Globus pallidus (tissue), 1 donor: ENCODE measurements around the gene METAP2.
"Not testable (repeated sequence)": the region's sequence is repeated elsewhere in the genome, so short reads cannot be mapped to it uniquely, and the experiment has no call there.

Source experiments
- DNase-seq: peaks from one replicate; pipeline ENCODE4 v3.0.0-alpha.2; 2015; ENCODE audit warnings: low spot score

Gene METAP2

GRCh38 chr12:95473884-95474659 lies at the start of gene METAP2:
TSS of gene METAP2 (plus strand) at chr12:95474152. CDS start at chr12:95474180, 28 bp downstream.
- DNase-seq: peak; percentile 95

DNA sequence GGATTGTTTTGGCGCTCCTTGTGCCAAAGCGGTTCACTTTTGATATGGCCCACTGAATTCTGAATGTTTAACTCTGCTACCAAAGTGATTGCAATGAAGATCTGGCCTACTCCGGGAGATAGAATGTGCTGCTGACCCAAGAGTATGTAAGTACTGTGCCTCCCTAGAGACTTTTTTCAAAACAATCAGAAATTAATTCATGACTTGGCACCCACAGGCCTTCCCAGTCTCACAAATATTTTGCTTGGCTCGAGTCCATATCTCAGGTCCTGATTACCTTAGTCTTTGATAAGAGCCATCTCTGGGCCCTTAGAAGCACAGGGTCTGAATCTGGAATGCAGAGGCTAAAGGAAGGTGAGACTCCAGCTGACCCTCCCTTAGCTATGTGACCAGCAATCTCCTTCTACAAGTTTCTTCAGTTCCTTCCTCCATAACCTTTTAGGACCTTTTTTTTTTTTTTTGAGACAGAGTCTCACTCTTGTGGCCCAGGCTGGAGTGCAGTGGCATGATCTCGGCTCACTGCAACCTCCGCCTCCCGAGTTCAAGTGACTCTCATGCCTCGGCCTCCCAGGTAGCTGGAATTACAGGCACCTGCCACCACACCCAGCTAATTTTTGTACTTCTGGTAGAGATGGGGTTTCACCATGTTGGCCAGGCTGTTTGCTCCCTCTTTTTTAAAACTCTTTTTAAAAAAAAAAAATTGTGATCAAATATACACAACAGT lies 49.5 kb upstream of the METAP2 start:
- no peak for DNase-seq

- no peak for DNase-seq
These were observed 44.8 kb upstream of the METAP2 start for GRCh38 chr12:95429172-95429510.

DNA sequence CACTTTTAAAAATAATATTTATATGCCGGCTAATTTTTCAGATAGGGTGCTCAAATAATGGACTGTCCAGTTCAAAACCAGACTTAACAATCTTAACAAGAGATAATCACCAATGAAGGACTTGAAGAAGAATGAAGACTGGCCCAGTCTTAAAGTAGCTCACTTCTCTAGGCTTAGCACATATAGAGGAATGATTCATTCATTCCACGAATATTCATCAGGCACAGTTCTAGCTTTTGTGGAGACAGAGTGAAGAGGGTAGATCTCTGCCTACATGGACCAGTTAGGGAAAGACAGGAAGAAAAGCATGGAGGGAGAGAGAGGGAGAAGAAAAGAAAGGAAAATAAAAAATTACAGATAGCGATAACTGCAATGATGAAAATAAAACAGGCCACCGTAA lies 42.8 kb upstream of the METAP2 start:
- no peak for DNase-seq

GRCh38 chr12:95435355-95435754 lies 38.6 kb upstream of the METAP2 start:
- DNase-seq: no peak

DNA sequence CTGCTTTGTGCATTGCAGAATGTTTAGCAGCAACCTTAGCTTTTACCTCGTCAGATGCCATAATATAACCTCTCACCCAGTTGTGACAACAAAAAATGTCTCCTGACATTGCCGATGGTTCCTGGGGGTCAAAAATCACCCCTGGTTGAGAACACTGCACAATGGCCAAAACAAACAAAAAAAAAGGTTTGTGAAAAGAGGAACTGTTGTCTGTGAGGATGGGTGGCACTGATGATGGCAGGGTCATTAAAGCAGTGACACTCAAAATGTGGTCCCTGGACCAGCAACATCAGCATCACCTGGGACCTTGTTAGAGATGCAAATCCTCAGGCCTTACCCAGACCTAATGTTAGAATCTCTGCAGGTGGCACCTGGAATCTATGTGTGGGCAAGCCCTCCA lies 36.4 kb upstream of the METAP2 start:
- no peak for DNase-seq

DNA sequence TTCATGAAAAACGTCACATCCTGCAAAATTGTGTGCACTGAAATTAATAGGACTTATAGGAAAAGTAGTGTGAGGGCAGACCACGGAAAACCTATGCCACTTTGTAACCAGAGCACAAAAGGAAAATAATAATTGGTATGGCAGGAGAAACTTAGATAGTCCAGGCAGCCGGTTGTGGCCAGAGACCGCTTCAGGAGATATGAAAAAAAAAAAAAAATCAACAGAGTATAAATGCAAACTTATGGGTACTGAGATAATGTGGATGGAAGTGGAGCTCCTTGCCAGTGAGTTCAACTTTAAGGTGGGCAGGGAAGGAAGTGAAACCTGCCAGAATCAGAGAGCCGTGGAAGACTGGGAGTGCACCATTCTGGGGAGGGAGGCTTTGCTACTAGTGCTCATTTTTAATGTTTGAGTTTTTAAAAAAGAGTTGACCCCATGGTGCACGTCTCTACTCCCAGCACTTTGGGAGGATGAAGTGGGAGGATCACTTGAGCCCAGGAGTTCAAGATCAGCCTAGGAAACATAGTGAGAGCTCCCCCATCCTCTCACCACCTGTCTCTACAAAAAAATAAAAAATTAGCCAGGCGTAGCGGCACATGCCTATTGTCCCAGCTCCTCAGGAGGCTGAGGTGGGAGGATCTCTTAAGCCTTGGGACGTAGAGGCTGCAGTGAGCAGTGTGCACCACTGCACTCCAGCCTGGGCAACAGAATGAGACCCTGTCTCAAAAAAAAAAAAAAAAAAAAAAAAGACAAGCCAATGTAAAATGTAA lies 34.3 kb upstream of the METAP2 start:
- no peak for DNase-seq

DNA sequence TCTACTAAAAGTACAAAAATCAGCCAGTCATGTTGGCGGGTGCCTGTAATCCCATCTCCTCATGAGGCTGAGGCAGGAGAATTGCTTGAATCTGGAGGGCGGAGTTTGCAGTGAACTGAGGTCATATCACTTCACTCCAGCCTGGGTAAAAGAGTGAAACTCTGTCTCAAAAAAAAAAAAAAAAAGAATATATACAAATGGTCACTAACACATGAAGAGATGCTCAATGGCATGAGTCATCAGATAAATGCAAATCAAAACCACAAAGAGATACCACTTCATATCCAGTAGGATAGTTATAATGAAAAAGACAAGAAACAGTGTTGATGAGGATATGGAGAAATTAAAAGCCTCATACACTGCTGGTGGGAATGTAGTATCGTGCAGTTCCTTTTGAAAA lies 33.6 kb upstream of the METAP2 start:
- DNase-seq: no peak

DNA sequence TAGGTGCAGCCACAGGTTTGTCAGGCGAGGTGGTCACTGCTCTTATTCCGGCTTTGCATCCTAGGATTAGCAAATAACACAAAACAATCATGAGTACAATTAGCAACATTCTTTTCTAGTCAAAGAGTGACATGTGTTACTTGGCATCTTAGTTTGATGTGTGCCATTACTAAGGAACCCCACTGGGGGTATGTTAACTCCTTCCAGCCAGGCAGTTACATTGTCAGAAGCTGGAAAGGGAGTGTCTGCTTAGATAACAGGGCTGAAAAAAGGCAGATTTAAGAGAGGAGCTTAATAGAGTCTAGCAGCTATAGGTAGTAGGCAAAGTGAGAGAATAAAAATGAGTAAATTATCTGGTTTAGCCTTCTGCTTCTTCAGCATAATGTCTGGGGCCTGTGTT lies 30.5 kb upstream of the METAP2 start:
- DNase-seq: no peak

GRCh38 chr12:95445099-95445498 lies 28.9 kb upstream of the METAP2 start:
- not testable (repeated sequence) for DNase-seq

- DNase-seq: no peak
These were observed 28.0 kb upstream of the METAP2 start for GRCh38 chr12:95445884-95446505.

DNA sequence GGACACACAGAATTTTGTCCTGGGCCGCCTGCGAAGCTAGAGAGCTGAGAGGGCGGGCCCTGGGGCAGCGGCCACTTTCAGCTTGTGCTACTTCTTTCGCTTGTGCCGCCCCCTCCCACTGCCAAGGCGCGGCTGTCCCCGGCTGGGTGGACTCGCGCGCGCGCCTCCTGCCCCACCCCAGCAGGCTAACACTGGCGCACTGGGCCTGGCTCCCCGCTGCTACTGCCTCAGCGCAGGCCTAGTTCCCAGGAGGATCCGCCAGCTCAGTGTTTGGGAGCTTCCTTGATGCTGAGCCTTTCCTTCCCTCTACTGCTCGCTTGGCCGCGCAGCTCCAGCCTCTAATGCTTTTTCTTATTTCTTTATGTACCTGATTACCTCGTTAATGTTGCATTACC lies 27.4 kb upstream of the METAP2 start:
- peak; percentile 1 for DNase-seq

- DNase-seq: not testable (repeated sequence)
These were observed 24.3 kb upstream of the METAP2 start for GRCh38 chr12:95449656-95450055.

DNA sequence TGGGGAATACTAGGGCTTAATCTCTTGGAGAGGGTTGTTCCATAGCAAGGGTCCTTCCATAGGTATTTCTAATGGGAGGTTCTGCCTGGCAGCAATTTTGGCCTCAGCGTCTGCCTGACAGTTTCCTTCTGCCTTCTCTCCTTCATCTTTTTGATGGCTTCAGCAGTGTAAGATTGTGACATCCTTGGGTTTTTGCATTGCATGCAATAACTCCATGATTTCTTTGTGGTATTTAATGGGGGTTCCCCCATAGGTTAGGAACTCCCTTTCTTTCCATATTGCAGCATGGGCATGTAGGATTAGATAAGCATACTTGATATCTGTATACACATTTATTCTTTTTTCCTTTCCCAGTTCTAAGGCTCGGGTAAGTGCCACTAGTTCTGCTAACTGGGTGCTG lies 21.5 kb upstream of the METAP2 start:
- not testable (repeated sequence) for DNase-seq

GRCh38 chr12:95453881-95454280 lies 20.1 kb upstream of the METAP2 start:
- not testable (repeated sequence) for DNase-seq

DNA sequence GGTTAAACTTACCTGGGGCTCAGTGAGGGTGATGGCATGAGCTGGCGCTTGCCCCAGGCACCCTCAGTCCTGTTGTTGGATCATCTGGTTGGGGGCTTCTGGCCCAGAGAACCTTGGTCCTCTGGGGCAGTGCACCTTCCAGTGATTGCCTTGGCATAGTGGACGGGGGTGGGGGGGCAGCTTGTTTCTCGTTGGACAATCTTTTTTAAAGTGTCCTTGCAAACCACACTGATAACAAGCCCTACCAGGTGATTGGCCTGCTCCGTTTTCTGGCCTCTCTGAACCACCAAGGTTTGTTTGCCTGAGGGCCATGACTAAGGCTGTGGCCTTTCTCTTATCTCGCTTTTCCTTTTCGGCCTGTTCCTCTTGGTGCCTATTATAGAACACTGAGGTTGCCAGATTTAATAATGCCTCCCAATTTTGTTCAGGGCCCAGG lies 19.2 kb upstream of the METAP2 start:
- not testable (repeated sequence) for DNase-seq

GRCh38 chr12:95457605-95458004 lies 16.3 kb upstream of the METAP2 start:
- DNase-seq: not testable (repeated sequence)

DNA sequence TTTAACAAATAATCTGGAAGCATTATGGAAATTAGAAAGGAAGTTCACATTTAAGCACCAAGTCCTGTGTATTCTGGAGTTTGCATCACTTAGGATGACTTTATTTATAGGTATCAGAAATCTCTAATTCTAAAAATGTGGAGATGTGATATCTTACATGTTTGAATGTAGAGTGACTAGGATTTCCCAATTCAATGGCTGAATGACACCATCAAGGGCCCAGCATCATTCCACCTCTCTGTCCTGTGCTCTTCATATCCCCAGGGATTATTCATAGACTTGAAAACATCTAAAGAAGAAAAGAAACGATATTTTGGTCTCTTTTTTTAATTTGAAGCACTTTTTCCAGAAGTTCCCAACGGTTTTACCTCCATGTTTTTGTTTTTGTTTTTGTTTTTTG lies 15.2 kb upstream of the METAP2 start:
- DNase-seq: no peak

GRCh38 chr12:95459310-95459709 lies 14.6 kb upstream of the METAP2 start:
- DNase-seq: no peak

GRCh38 chr12:95460105-95460504 lies 13.8 kb upstream of the METAP2 start:
- no peak for DNase-seq

DNA sequence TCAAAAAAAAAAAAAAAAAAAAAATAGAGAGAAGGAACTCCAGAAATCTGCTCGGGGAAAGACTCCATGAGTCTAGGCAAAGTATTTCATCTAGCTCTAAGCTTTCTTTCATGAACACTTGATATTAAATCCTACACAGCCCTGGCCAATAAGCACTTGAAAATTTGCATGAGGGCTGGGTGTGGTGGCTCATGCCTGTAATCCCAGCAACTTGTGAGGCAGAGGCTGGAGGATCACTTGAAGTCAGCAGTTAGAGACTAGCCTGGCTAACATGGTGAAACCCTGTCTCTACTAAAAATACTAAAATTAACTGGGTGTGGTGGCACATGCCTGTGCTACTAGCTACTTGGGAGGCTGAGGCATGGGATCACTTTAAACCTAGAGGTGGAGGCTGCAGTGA lies 13.1 kb upstream of the METAP2 start:
- DNase-seq: no peak

DNA sequence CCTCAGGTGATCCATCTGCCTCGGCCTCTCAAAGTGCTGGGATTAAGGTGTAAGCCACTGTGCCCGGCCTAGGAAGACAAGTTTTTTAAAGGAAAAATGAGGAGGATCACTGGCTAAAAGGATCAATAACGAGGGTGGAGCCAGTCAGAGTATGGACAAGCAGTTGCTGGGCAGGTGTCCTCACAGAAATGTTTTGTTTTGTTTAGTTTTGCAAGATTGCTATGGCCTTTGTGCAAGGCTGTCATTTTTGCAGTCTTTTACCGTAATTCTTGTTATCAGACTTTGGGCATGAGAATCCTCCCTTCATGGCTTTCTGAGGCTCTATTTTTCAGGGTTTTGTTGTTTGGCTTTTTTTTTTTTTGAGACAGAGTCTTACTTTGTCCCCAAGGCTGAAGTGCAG lies 11.9 kb upstream of the METAP2 start:
- no peak for DNase-seq
